Smooth muscle cell (in vitro differentiated cells): Measurements from ENCODE around the gene HEATR9. TPM values are rescaled to one million over a fixed set of nuclear protein-coding genes. Genes with fewer than 3 reads are reported as not detected.

Source experiments
- DNase-seq: peaks from one replicate; lab custom pipeline; 2025; ENCODE audit not compliant: unreplicated experiment; lab: John Stamatoyannopoulos, UW
- H2AFZ ChIP-seq: fragments of 200-600 bp; sonication (generic); 2 replicates; pipeline ENCODE4 v1.6.0; 2016; ENCODE audit warnings: antibody characterized with exemption, low read depth, mild to moderate bottlenecking
- H3F3A ChIP-seq: fragments of 200-600 bp; sonication (generic); 2 replicates; pipeline ENCODE4 v1.6.0; 2017; ENCODE audit warnings: antibody characterized with exemption, low read depth
- H3K27ac ChIP-seq: fragments of 200-600 bp; sonication (generic); 2 replicates; pipeline ENCODE4 v1.5.1; 2016; ENCODE audit warnings: low read depth, mild to moderate bottlenecking
- H3K27me3 ChIP-seq: fragments of 200-600 bp; sonication (generic); 2 replicates; pipeline ENCODE4 v1.6.1; 2016; ENCODE audit warnings: low read depth, mild to moderate bottlenecking
- H3K36me3 ChIP-seq: fragments of 200-600 bp; sonication (generic); 2 replicates; pipeline ENCODE4 v1.5.1; 2016; ENCODE audit warnings: low read depth
- H3K4me1 ChIP-seq: fragments of 200-600 bp; sonication (generic); 2 replicates; pipeline ENCODE4 v1.5.1; 2016; ENCODE audit warnings: low read depth
- H3K4me2 ChIP-seq: fragments of 200-600 bp; sonication (generic); 2 replicates; pipeline ENCODE4 v1.6.0; 2016; ENCODE audit warnings: mild to moderate bottlenecking
- H3K4me3 ChIP-seq: fragments of 200-600 bp; sonication (generic); 2 replicates; pipeline ENCODE4 v1.5.1; 2016; ENCODE audit warnings: mild to moderate bottlenecking
- H3K79me2 ChIP-seq: fragments of 200-600 bp; sonication (generic); 2 replicates; pipeline ENCODE4 v1.6.0; 2016; ENCODE audit warnings: low read depth, mild to moderate bottlenecking
- H3K9ac ChIP-seq: fragments of 200-600 bp; sonication (generic); 2 replicates; pipeline ENCODE4 v1.6.0; 2016; ENCODE audit warnings: low read depth
- H3K9me3 ChIP-seq: fragments of 200-600 bp; sonication (generic); replicated peaks from 2 replicates; pipeline ENCODE4 v1.5.1; 2016; ENCODE audit warnings: low read depth
- H4K20me1 ChIP-seq: fragments of 200-600 bp; sonication (generic); 2 replicates; pipeline ENCODE4 v1.6.0; 2016; ENCODE audit warnings: low read depth
- CTCF ChIP-seq: fragments of 200-600 bp; sonication (generic); IDR thresholded peaks from 2 replicates; pipeline ENCODE4 v1.5.1; 2017; ENCODE audit warnings: borderline replicate concordance, mild to moderate bottlenecking, antibody characterized with exemption; ENCODE audit not compliant: insufficient read depth, poor library complexity, severe bottlenecking
- WGBS: methylation state at CpG from one replicate; pipeline ENCODE4 v1.1.7; 2016; ENCODE audit warnings: low lambda C conversion rate; 5-methylcytosine and 5-hydroxymethylcytosine counted together
- polyA plus RNA-seq: library from polyadenylated mRNA; unstranded; fragments of >200 nt; fragmentation: Nextera tagmentation; extraction: Ambion mirVana; gene quantifications from 2 replicates; pipeline ENCODE4 v1.2.1, GENCODE V29; 2016
- total RNA-seq: library from RNA; depleted of rRNA; stranded (reverse); fragments of >200 nt; gene quantifications from 2 replicates; pipeline ENCODE4 v1.2.3, GENCODE V29; 2014

HEATR9 gene
- total and polyA plus RNA-seq, 2 experiments from 2014 or later = not detected

GRCh38 chr17:35875072-35875799 lies 6.5 kb upstream of the HEATR9 start:
- H3K36me3 ChIP-seq = no peaks in the 10 kb centered on the region
- H2AFZ ChIP-seq = no peak overlapping the region
- WGBS = 77% methylated on average over 5 of the region's 5 CpGs
- H3K4me1 ChIP-seq = no peaks in the 10 kb centered on the region
- H3K4me3 ChIP-seq = no peak overlapping the region
- no peak overlapping the region for H3K9ac ChIP-seq
- H4K20me1 ChIP-seq = no peaks in the 10 kb centered on the region
- TF ChIP-seq CTCF = no peak
- H3K27ac ChIP-seq = no peak overlapping the region
- no peak overlapping the region for H3K4me2 ChIP-seq
- DNase-seq = no peak
- H3F3A ChIP-seq = no peaks in the 10 kb centered on the region
- H3K9me3 ChIP-seq = no peaks in the 10 kb centered on the region
- no peaks in the 10 kb centered on the region for H3K27me3 ChIP-seq
- no peaks in the 10 kb centered on the region for H3K79me2 ChIP-seq

- Histone ChIP-seq H2AFZ (no peak overlapping the region), H3K4me3 (no peak overlapping the region), H3K27me3 (no peaks in the 10 kb centered on the region), H3K36me3 (no peaks in the 10 kb centered on the region), H3K9me3 (no peaks in the 10 kb centered on the region), H3K79me2 (no peaks in the 10 kb centered on the region), H4K20me1 (no peaks in the 10 kb centered on the region), H3K27ac (no peak overlapping the region), H3K4me2 (no peak overlapping the region), H3K9ac (no peak overlapping the region), H3F3A (no peaks in the 10 kb centered on the region), H3K4me1 (no peaks in the 10 kb centered on the region)
- no peak for DNase-seq
- no peak for TF ChIP-seq CTCF
- WGBS = 97% methylated on average over 12 of the region's 12 CpGs
Measured at GRCh38 chr17:35872196-35872980, 3.7 kb upstream of the HEATR9 start.

- Histone ChIP-seq H3K27me3 (no peaks in the 10 kb centered on the region), H3K9me3 (no peaks in the 10 kb centered on the region), H2AFZ (no peak overlapping the region), H3K36me3 (no peaks in the 10 kb centered on the region), H3K9ac (no peak overlapping the region), H3K4me3 (no peak overlapping the region), H3K79me2 (no peaks in the 10 kb centered on the region), H3K4me1 (no peaks in the 10 kb centered on the region), H4K20me1 (no peaks in the 10 kb centered on the region), H3K27ac (no peak overlapping the region), H3K4me2 (no peak overlapping the region), H3F3A (no peaks in the 10 kb centered on the region)
- WGBS = 84% methylated on average over 8 of the region's 8 CpGs
- no peak for DNase-seq
- no peak for TF ChIP-seq CTCF
Measured at GRCh38 chr17:35870906-35871819, 2.5 kb upstream of the HEATR9 start.
